ENCODE data around the gene BMPR1A. TPM values are rescaled to one million over a fixed set of nuclear protein-coding genes. Genes with fewer than 3 reads are reported as not detected.

Gene BMPR1A
- total and polyA plus RNA-seq, 9 of the 15 experiments (the other 6 are each of a cell fraction or from before 2014, with no cell fraction given) = 1.6 to 17.5 (median 9.1) TPM

GRCh38 chr10:86710987-86711512 is 45.4 kb upstream of the BMPR1A start (continued):
- TF ChIP-seq ZNF584 (CRISPR knock-in tag; IDR thresholded peaks at IDR 0.05; ENCODE audit: low read depth) = peak; percentile 55; the same call in 1 of the 2 replicates
- TF ChIP-seq CCNT2 (IDR thresholded peaks at IDR 0.05; ENCODE audit: borderline replicate concordance, extremely low read depth, insufficient read length, low read depth, low read length) = peak; percentile 43
- TF ChIP-seq E2F6 (IDR thresholded peaks at IDR 0.05; ENCODE audit: borderline replicate concordance in 1 of 2, extremely low read depth in 1 of 2, insufficient read depth in 1 of 2, insufficient read length in 1 of 2, low read depth in 1 of 2, low read length in 1 of 2, poor library complexity in 1 of 2, severe bottlenecking in 1 of 2) = peak in 1 of 2 experiments; percentile 73
- TF ChIP-seq VEZF1 (CRISPR knock-in tag; IDR thresholded peaks at IDR 0.05) = peak; percentile 84; the same call in 1 of the 2 replicates
- no peak for TF ChIP-seq EHMT2 (IDR thresholded peaks at IDR 0.05)
- TF ChIP-seq KDM1A (IDR thresholded peaks at IDR 0.05) = no peak
- TF ChIP-seq MAZ (CRISPR knock-in tag; conservative IDR thresholded peaks at IDR 0.05 in 1 of 2, IDR thresholded peaks at IDR 0.05 in 1 of 2) = peak; percentile 66 to 87
- TF ChIP-seq CTCFL (IDR thresholded peaks at IDR 0.05; ENCODE audit: borderline replicate concordance, insufficient read depth, low read depth, low read length, poor library complexity, severe bottlenecking) = peak; percentile 84
- peak; percentile 21; the same call in 1 of the 2 replicates for TF ChIP-seq HCFC1 (IDR thresholded peaks at IDR 0.05; ENCODE audit: low read depth, low read length)
- peak; percentile 96 for TF ChIP-seq ZFX (CRISPR knock-in tag; IDR thresholded peaks at IDR 0.05)
- peak; percentile 90 to 91 for TF ChIP-seq RAD21 (CRISPR knock-in tag; conservative IDR thresholded peaks at IDR 0.05 in 1 of 2, IDR thresholded peaks at IDR 0.05 in 1 of 2)
- TF ChIP-seq TRIM28 (IDR thresholded peaks at IDR 0.05) = no peak
- no peak for TF ChIP-seq FOXA1 (IDR thresholded peaks at IDR 0.05; ENCODE audit: borderline replicate concordance)
- TF ChIP-seq NR2C2 (CRISPR knock-in tag; IDR thresholded peaks at IDR 0.05) = no peak
- TF ChIP-seq NR2C2 (tag; IDR thresholded peaks at IDR 0.05) = peak; percentile 22; the same call in 1 of the 2 replicates
- 0 out of 4 replicates have a peak, but pooled peaks of 1 of the 2 experiments have one; percentile 12 for TF ChIP-seq TEAD1 (CRISPR knock-in tag; IDR thresholded peaks at IDR 0.05)
- TF ChIP-seq ZNF347 (CRISPR knock-in tag; IDR thresholded peaks at IDR 0.05; ENCODE audit: low read depth) = no peak
- TF ChIP-seq ZNF395 (CRISPR knock-in tag; IDR thresholded peaks at IDR 0.05) = 0 out of 2 replicates have a peak, but pooled peaks have one; percentile 9
- TF ChIP-seq PHF8 (IDR thresholded peaks at IDR 0.05; ENCODE audit: borderline replicate concordance, low read length) = peak; percentile 74; the same call in 1 of the 2 replicates
- TF ChIP-seq BRD9 (IDR thresholded peaks at IDR 0.05; ENCODE audit: low read depth, partially characterized antibody) = peak; percentile 19
- TF ChIP-seq PHF20 (IDR thresholded peaks at IDR 0.05; ENCODE audit: partially characterized antibody) = peak; percentile 81

Measured in K562 (cell line).